ENCODE data around the gene FPR2.

FPR2 gene

DNA sequence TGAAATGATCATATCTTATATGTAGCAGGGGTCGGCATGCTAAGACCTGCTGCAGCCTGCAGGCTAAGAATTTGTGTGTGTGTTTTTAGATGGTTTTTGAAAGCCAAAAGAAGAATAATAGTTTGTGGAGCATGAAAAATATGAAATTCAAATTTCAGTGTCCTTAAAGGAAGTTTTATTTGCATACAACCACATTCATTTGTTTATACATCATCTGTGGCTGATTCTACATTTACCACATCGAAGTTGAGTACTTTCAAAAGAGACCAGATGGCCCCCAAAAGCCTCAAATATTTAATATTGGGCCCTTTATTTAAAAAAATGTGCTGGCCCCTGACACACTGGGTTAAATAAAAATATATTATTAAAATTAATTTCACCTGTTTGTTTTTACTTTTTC, 38.5 kb upstream of the FPR2 start:
- no peaks in the 10 kb centered on the region for H3K4me1 ChIP-seq
- peaks cover 5% of the 10 kb centered on the region for H3K27me3 ChIP-seq (ENCODE audit: control insufficient read depth, insufficient read depth, low read length)
- H3K4me3 ChIP-seq (ENCODE audit: low read depth, low read length), result no peak overlapping the region
- no peak overlapping the region for H3K9ac ChIP-seq
- H3K4me2 ChIP-seq (ENCODE audit: low read length), result no peak overlapping the region
- H2AFZ ChIP-seq, result no peak overlapping the region
- no peaks in the 10 kb centered on the region for H3K79me2 ChIP-seq
- no peaks in the 10 kb centered on the region for H3K9me3 ChIP-seq (ENCODE audit: control insufficient read depth, low read length)
- TF ChIP-seq CTCF (IDR thresholded peaks at IDR 0.05), result no peak
- no peaks in the 10 kb centered on the region for H3K36me3 ChIP-seq (ENCODE audit: control insufficient read depth, insufficient read depth, low read length)
- H3K27ac ChIP-seq, result no peak overlapping the region

DNA sequence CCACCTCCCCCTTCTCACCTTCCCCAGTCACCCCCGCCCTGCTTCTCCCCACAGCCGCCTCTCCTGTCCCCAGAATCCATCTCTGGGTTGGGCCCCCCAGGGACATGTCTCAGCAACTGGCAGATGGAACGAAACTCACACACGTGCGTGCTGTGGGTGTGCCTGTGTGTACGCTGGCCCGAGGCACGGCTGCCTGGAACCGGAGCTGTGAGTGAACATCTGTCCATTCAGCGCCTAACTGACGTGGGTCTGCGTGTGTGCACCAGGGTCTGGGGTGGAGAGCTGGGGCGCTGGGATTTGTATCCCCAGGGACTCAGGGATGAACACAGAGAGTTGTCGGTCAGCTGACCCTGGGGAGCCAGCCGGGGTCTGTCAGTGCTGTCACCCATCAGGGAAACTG, 36.4 kb upstream of the FPR2 start:
- no peak overlapping the region for H3K4me3 ChIP-seq (ENCODE audit: low read depth, low read length)
- peaks cover 5% of the 10 kb centered on the region for H3K27me3 ChIP-seq (ENCODE audit: control insufficient read depth, insufficient read depth, low read length)
- H3K9me3 ChIP-seq (ENCODE audit: control insufficient read depth, low read length), result no peaks in the 10 kb centered on the region
- no peak overlapping the region for H3K4me2 ChIP-seq (ENCODE audit: low read length)
- no peaks in the 10 kb centered on the region for H3K4me1 ChIP-seq
- no peaks in the 10 kb centered on the region for H3K36me3 ChIP-seq (ENCODE audit: control insufficient read depth, insufficient read depth, low read length)
- no peak overlapping the region for H3K9ac ChIP-seq
- no peaks in the 10 kb centered on the region for H3K79me2 ChIP-seq
- no peak overlapping the region for H3K27ac ChIP-seq
- no peak overlapping the region for H2AFZ ChIP-seq
- no peak for TF ChIP-seq CTCF (IDR thresholded peaks at IDR 0.05)

DNA sequence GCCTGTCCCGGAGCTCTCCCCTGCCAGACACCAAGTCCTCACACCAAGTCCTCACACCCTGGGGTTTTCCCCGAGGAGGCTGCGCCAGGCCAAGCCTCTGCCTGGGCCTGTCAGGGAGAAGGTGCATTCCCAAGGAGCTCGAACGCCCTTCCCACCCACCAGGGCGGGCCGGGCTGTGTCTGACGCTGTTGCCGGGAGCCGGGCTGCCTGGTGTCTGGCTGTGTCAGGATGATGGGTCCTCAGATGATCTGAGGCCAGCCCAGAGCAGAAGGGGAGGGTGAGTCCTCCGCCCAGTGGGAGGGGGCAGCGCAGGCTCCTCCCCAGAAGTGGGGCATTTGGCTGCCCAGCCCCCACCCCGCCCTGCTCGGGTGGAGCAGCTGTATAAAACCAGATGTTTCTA, 34.9 kb upstream of the FPR2 start:
- Histone ChIP-seq H3K9me3 (ENCODE audit: control insufficient read depth, low read length) (no peaks in the 10 kb centered on the region), H3K4me1 (no peaks in the 10 kb centered on the region), H2AFZ (no peak overlapping the region), H3K79me2 (no peaks in the 10 kb centered on the region), H3K9ac (no peak overlapping the region), H3K4me2 (ENCODE audit: low read length) (no peak overlapping the region), H3K27me3 (ENCODE audit: control insufficient read depth, insufficient read depth, low read length) (peaks cover 5% of the 10 kb centered on the region), H3K36me3 (ENCODE audit: control insufficient read depth, insufficient read depth, low read length) (no peaks in the 10 kb centered on the region), H3K4me3 (ENCODE audit: low read depth, low read length) (no peak overlapping the region), H3K27ac (no peak overlapping the region)
- TF ChIP-seq CTCF (IDR thresholded peaks at IDR 0.05), result no peak

- no peak overlapping the region for H3K4me3 ChIP-seq (ENCODE audit: low read depth, low read length)
- no peaks in the 10 kb centered on the region for H3K79me2 ChIP-seq
- no peak overlapping the region for H3K27ac ChIP-seq
- no peaks in the 10 kb centered on the region for H3K4me1 ChIP-seq
- H3K4me2 ChIP-seq (ENCODE audit: low read length), result no peak overlapping the region
- H3K9me3 ChIP-seq (ENCODE audit: control insufficient read depth, low read length), result no peaks in the 10 kb centered on the region
- TF ChIP-seq CTCF (IDR thresholded peaks at IDR 0.05), result no peak
- peaks cover 5% of the 10 kb centered on the region for H3K27me3 ChIP-seq (ENCODE audit: control insufficient read depth, insufficient read depth, low read length)
- H3K9ac ChIP-seq, result no peak overlapping the region
- H2AFZ ChIP-seq, result no peak overlapping the region
- no peaks in the 10 kb centered on the region for H3K36me3 ChIP-seq (ENCODE audit: control insufficient read depth, insufficient read depth, low read length)
Measured at GRCh38 chr19:51727349-51727880, 33.6 kb upstream of the FPR2 start.

- H3K4me1 ChIP-seq, result no peaks in the 10 kb centered on the region
- H3K36me3 ChIP-seq (ENCODE audit: control insufficient read depth, insufficient read depth, low read length), result no peaks in the 10 kb centered on the region
- H3K79me2 ChIP-seq, result no peaks in the 10 kb centered on the region
- H3K4me3 ChIP-seq (ENCODE audit: low read depth, low read length), result no peak overlapping the region
- H3K27ac ChIP-seq, result no peak overlapping the region
- no peaks in the 10 kb centered on the region for H3K9me3 ChIP-seq (ENCODE audit: control insufficient read depth, low read length)
- no peaks in the 10 kb centered on the region for H3K27me3 ChIP-seq (ENCODE audit: control insufficient read depth, insufficient read depth, low read length)
- no peak overlapping the region for H3K9ac ChIP-seq
- H2AFZ ChIP-seq, result no peak overlapping the region
- no peak overlapping the region for H3K4me2 ChIP-seq (ENCODE audit: low read length)
- TF ChIP-seq CTCF (IDR thresholded peaks at IDR 0.05), result no peak
Measured at GRCh38 chr19:51729781-51730180, 31.2 kb upstream of the FPR2 start.
